Neuronal stem cell (in vitro differentiated cells): Measurements from ENCODE around the gene ONECUT2.
A peak's percentile ranks its signal among the peaks of the same experiment; 100 is the strongest.

Source experiments
- DNase-seq: peaks from one replicate; pipeline ENCODE4 v3.0.0-alpha.2; 2013; ENCODE audit warnings: low spot score
- H2AFZ ChIP-seq: one replicate; pipeline ENCODE4 v1.6.1; 2013; ENCODE audit warnings: mild to moderate bottlenecking, low read length, inconsistent platforms
- H2AK5ac ChIP-seq: 2 replicates; pipeline ENCODE4 v1.6.1; 2013; ENCODE audit warnings: low read depth, mild to moderate bottlenecking, inconsistent platforms, low read length, moderate library complexity, mixed read lengths
- H2BK120ac ChIP-seq: 2 replicates; pipeline ENCODE4 v1.6.1; 2013; ENCODE audit warnings: low read depth, mild to moderate bottlenecking, inconsistent platforms, low read length, moderate library complexity, mixed read lengths
- H2BK12ac ChIP-seq: one replicate; pipeline ENCODE4 v1.6.1; 2013; ENCODE audit warnings: low read length, inconsistent platforms
- H2BK15ac ChIP-seq: 2 replicates; pipeline ENCODE4 v1.6.1; 2013; ENCODE audit warnings: mild to moderate bottlenecking, low read length, inconsistent platforms, mixed read lengths
- H2BK5ac ChIP-seq: one replicate; pipeline ENCODE4 v1.6.1; 2013; ENCODE audit warnings: inconsistent platforms, mild to moderate bottlenecking, low read length, moderate library complexity
- H3K14ac ChIP-seq: one replicate; pipeline ENCODE4 v1.6.1; 2013; ENCODE audit warnings: low read length, inconsistent platforms
- H3K18ac ChIP-seq: 2 replicates; pipeline ENCODE4 v1.6.1; 2013; ENCODE audit warnings: low read length, inconsistent platforms
- H3K23ac ChIP-seq: 2 replicates; pipeline ENCODE4 v1.6.1; 2013; ENCODE audit warnings: low read depth, mild to moderate bottlenecking, mixed read lengths, low read length, inconsistent platforms; ENCODE audit not compliant: poor library complexity
- H3K27ac ChIP-seq: replicated peaks from 3 replicates; pipeline ENCODE4 v1.5.1; 2013; ENCODE audit warnings: low read length, inconsistent platforms
- H3K27me3 ChIP-seq, 3 experiments: 2 replicates each; pipeline ENCODE4 v1.6.1; 2013; ENCODE audit warnings: low read length in 3 of 3, mild to moderate bottlenecking in 2 of 3, inconsistent platforms in 1 of 3, low read depth in 1 of 3, mixed read lengths in 1 of 3, moderate library complexity in 1 of 3; ENCODE audit not compliant: control insufficient read depth in 3 of 3, insufficient read depth in 3 of 3
- H3K36me3 ChIP-seq, 2 donors: replicated peaks in 1 of 2; 2 replicates each; pipeline ENCODE4 v1.6.1; 2013; ENCODE audit warnings: low read length in 2 of 2; ENCODE audit not compliant: control insufficient read depth in 2 of 2, insufficient read depth in 2 of 2
- H3K4ac ChIP-seq: 2 replicates; pipeline ENCODE4 v1.6.1; 2013; ENCODE audit warnings: inconsistent platforms, mild to moderate bottlenecking, low read length, moderate library complexity
- H3K4me1 ChIP-seq, 2 donors: 1 replicate in 1 of 2; 2 replicates in 1 of 2; pipeline ENCODE4 v1.6.1; 2013; ENCODE audit warnings: low read length in 2 of 2, low read depth in 1 of 2; ENCODE audit not compliant: control insufficient read depth in 2 of 2, insufficient read depth in 1 of 2
- H3K4me2 ChIP-seq: one replicate; pipeline ENCODE4 v1.6.1; 2013; ENCODE audit warnings: mild to moderate bottlenecking, low read length, inconsistent platforms; ENCODE audit not compliant: insufficient read depth, poor library complexity, severe bottlenecking
- H3K4me3 ChIP-seq, 2 donors: 2 replicates each; pipeline ENCODE4 v1.5.1; 2013; ENCODE audit warnings: low read length in 2 of 2, mild to moderate bottlenecking in 2 of 2, inconsistent platforms in 1 of 2, moderate library complexity in 1 of 2
- H3K79me1 ChIP-seq: one replicate; pipeline ENCODE4 v1.6.1; 2013; ENCODE audit warnings: low read depth, mild to moderate bottlenecking, inconsistent platforms, low read length, moderate library complexity
- H3K9ac ChIP-seq: one replicate; pipeline ENCODE4 v1.6.1; 2013; ENCODE audit warnings: mild to moderate bottlenecking, low read depth, low read length, inconsistent platforms; ENCODE audit not compliant: poor library complexity
- H3K9me3 ChIP-seq, 2 donors: replicated peaks in 1 of 2; 2 replicates each; pipeline versions ENCODE3 to v1.6.1; 2013; ENCODE audit warnings: low read length in 2 of 2, mild to moderate bottlenecking in 2 of 2, inconsistent platforms in 1 of 2, low read depth in 1 of 2, mixed read lengths in 1 of 2, moderate library complexity in 1 of 2; ENCODE audit not compliant: control insufficient read depth in 2 of 2, insufficient read depth in 1 of 2
- H4K8ac ChIP-seq: one replicate; pipeline ENCODE4 v1.6.1; 2013; ENCODE audit warnings: low read depth, mild to moderate bottlenecking, inconsistent platforms, low read length, moderate library complexity
- H4K91ac ChIP-seq: one replicate; pipeline ENCODE4 v1.6.1; 2013; ENCODE audit warnings: low read length, low read depth, mild to moderate bottlenecking, inconsistent platforms; ENCODE audit not compliant: poor library complexity
- WGBS, 2 donors: extraction: QIAGEN DNeasy Blood & Tissue Kit; methylation state at CpG; one replicate each; pipeline ENCODE4 v1.1.7; 2013; ENCODE audit warnings: missing lambda C conversion rate in 2 of 2, mixed read lengths in 1 of 2; ENCODE audit not compliant: insufficient read length in 2 of 2, insufficient replicate concordance in 1 of 2; ENCODE audit errors: extremely low coverage in 2 of 2; 5-methylcytosine and 5-hydroxymethylcytosine counted together

Gene ONECUT2

GRCh38 chr18:57425096-57425495, 10.1 kb upstream of the ONECUT2 start:
- Histone ChIP-seq H2BK5ac (no peak overlapping the region), H3K9me3 (peaks cover 0 to 4% of the 10 kb centered on the region in 2 donors), H3K9ac (no peak overlapping the region), H3K27ac (no peak overlapping the region), H3K79me1 (peaks cover 2% of the 10 kb centered on the region), H3K4me2 (no peak overlapping the region), H4K91ac (no peak overlapping the region), H3K4me1 (peaks cover 7 to 10% of the 10 kb centered on the region in 2 donors), H2AFZ (no peak overlapping the region), H3K36me3 (no peaks in the 10 kb centered on the region), H2BK12ac (no peak overlapping the region), H4K8ac (no peak overlapping the region), H3K27me3 (peaks cover 10 to 64% (median 27%) of the 10 kb centered on the region in 3 experiments), H2AK5ac (no peak overlapping the region), H2BK120ac (no peak overlapping the region), H3K4ac (no peak overlapping the region), H3K14ac (no peak overlapping the region), H3K4me3 (no peak overlapping the region), H3K23ac (no peak overlapping the region), H2BK15ac (no peak overlapping the region), H3K18ac (no peak overlapping the region)
- WGBS, 2 donors, result no CpG with 5 or more reads among the region's 5 CpGs
- DNase-seq, result no peak

GRCh38 chr18:57426187-57426586, 9.0 kb upstream of the ONECUT2 start:
- no peak overlapping the region for H3K18ac ChIP-seq
- H3K14ac ChIP-seq, result no peak overlapping the region
- H2BK12ac ChIP-seq, result no peak overlapping the region
- no peak overlapping the region for H2AFZ ChIP-seq
- H2AK5ac ChIP-seq, result no peak overlapping the region
- no peak overlapping the region for H3K23ac ChIP-seq
- no peak overlapping the region for H2BK15ac ChIP-seq
- no peak overlapping the region for H3K4ac ChIP-seq
- H3K27me3 ChIP-seq, result peaks cover 14 to 75% (median 38%) of the 10 kb centered on the region in 3 experiments
- H2BK5ac ChIP-seq, result no peak overlapping the region
- H3K4me3 ChIP-seq, result no peak overlapping the region
- H4K91ac ChIP-seq, result no peak overlapping the region
- no peak overlapping the region for H3K27ac ChIP-seq
- H3K36me3 ChIP-seq, result no peaks in the 10 kb centered on the region
- WGBS, 2 donors, result no CpG with 5 or more reads among the region's 4 CpGs
- no peak overlapping the region for H4K8ac ChIP-seq
- no peak for DNase-seq
- no peak overlapping the region for H2BK120ac ChIP-seq
- H3K4me1 ChIP-seq, result peaks cover 12 to 14% of the 10 kb centered on the region in 2 donors
- peaks cover 2% of the 10 kb centered on the region for H3K79me1 ChIP-seq
- H3K4me2 ChIP-seq, result no peak overlapping the region
- H3K9me3 ChIP-seq, result peaks cover 0 to 4% of the 10 kb centered on the region in 2 donors
- no peak overlapping the region for H3K9ac ChIP-seq

GRCh38 chr18:57427429-57428201, 7.6 kb upstream of the ONECUT2 start:
- peak overlapping the region; percentile 50 for H3K9ac ChIP-seq
- no peak overlapping the region for H3K23ac ChIP-seq
- H3K18ac ChIP-seq, result peak overlapping the region; percentile 95
- no CpG with 5 or more reads among the region's 80 CpGs for WGBS, 2 donors
- no peak overlapping the region for H3K14ac ChIP-seq
- H3K4me3 ChIP-seq, result peak overlapping the region in 1 of 2 donors; percentile 73
- peaks cover 14 to 89% (median 49%) of the 10 kb centered on the region in 3 experiments for H3K27me3 ChIP-seq
- peak overlapping the region; percentile 72 for H3K4me2 ChIP-seq
- peak overlapping the region; percentile 94 for H2BK120ac ChIP-seq
- no peak overlapping the region for H4K91ac ChIP-seq
- peaks cover 2% of the 10 kb centered on the region for H3K79me1 ChIP-seq
- H3K27ac ChIP-seq, result no peak overlapping the region
- no peak overlapping the region for H2AK5ac ChIP-seq
- H3K4me1 ChIP-seq, result peaks cover 12 to 14% of the 10 kb centered on the region in 2 donors
- H2AFZ ChIP-seq, result peak overlapping the region; percentile 87
- DNase-seq, result peak; percentile 47
- H2BK5ac ChIP-seq, result peak overlapping the region; percentile 39
- H2BK12ac ChIP-seq, result no peak overlapping the region
- peaks cover 0 to 4% of the 10 kb centered on the region in 2 donors for H3K9me3 ChIP-seq
- no peaks in the 10 kb centered on the region for H3K36me3 ChIP-seq
- no peak overlapping the region for H4K8ac ChIP-seq
- H2BK15ac ChIP-seq, result peak overlapping the region; percentile 49
- no peak overlapping the region for H3K4ac ChIP-seq
